Endothelial cell of umbilical vein (primary cell): ENCODE measurements around the gene CNPY1. TPM values are rescaled to one million over a fixed set of nuclear protein-coding genes. Genes with fewer than 3 reads are reported as not detected.

Experiments used
- BruUV-seq: library from RNA; stranded (reverse); fragments of 400-500 nt; replicated peaks from 2 replicates; lab custom pipeline; 2021; lab: Mats Ljungman, UMichigan
- CTCF ChIA-PET: fragments of 300-600, 350-600 bp; sonication (Branson Sonifier 250); formaldehyde crosslinking; loops from one replicate; lab custom pipeline; 2021; ENCODE audit warnings: antibody characterized with exemption, inconsistent platforms; lab: Charles Lee
- POLR2A ChIA-PET: fragments of 300-600, 350-600 bp; sonication (Branson Sonifier 250); formaldehyde crosslinking; loops from one replicate; lab custom pipeline; 2021; ENCODE audit warnings: antibody characterized with exemption, inconsistent platforms; lab: Charles Lee
- DNase-seq: peaks from one replicate; pipeline ENCODE4 v3.0.0-alpha.2; 2011; ENCODE audit warnings: low read depth, low spot score
- FAIRE-seq: peaks from 2 replicates; lab custom pipeline; 2011; peaks lifted over from hg19 to GRCh38; lab: Jason Lieb, UNC
- H2AFZ ChIP-seq: 2 replicates; pipeline ENCODE4 v1.6.0; 2012; ENCODE audit warnings: low read depth, low read length, control low read depth, inconsistent platforms
- H3K27ac ChIP-seq: 2 replicates; pipeline ENCODE4 v1.5.1; 2011; ENCODE audit warnings: low read depth, mild to moderate bottlenecking, control low read depth, low read length, moderate library complexity; ENCODE audit not compliant: insufficient read depth
- H3K27me3 ChIP-seq, 2 experiments: 2 replicates each; pipeline versions ENCODE4 v1.6.0 to v1.6.1; 2011; ENCODE audit warnings: low read length in 2 of 2, mixed read lengths in 1 of 2; ENCODE audit not compliant: control insufficient read depth in 2 of 2, insufficient read depth in 2 of 2
- H3K36me3 ChIP-seq, 2 experiments: 2 replicates in 1 of 2; 3 replicates in 1 of 2; pipeline ENCODE4 v1.5.1; 2011; ENCODE audit warnings: low read length in 2 of 2, mild to moderate bottlenecking in 1 of 2, moderate library complexity in 1 of 2; ENCODE audit not compliant: control insufficient read depth in 2 of 2, insufficient read depth in 2 of 2; ENCODE audit errors: extremely low read depth in 1 of 2
- H3K4me1 ChIP-seq: 3 replicates; pipeline ENCODE4 v1.5.1; 2011; ENCODE audit warnings: mild to moderate bottlenecking, low read length; ENCODE audit not compliant: control insufficient read depth, insufficient read depth; ENCODE audit errors: extremely low read depth
- H3K4me2 ChIP-seq: 2 replicates; pipeline ENCODE4 v1.6.1; 2011; ENCODE audit warnings: low read length, control low read depth, mixed read lengths; ENCODE audit not compliant: insufficient read depth
- H3K4me3 ChIP-seq, 3 experiments: fragments of 200-600 bp in 1 of 3; sonication (generic), shearing (Covaris generic) in 1 of 3; replicated peaks in 1 of 3; 2 replicates each; pipeline ENCODE4 v1.5.1; 2011 to 2016; ENCODE audit warnings: control low read depth in 3 of 3, low read length in 3 of 3, mild to moderate bottlenecking in 2 of 3, inconsistent platforms in 1 of 3, low read depth in 1 of 3, moderate library complexity in 1 of 3; ENCODE audit not compliant: insufficient read depth in 1 of 3
- H3K79me2 ChIP-seq: 2 replicates; pipeline ENCODE4 v1.6.0; 2012; ENCODE audit warnings: low read length, inconsistent platforms; ENCODE audit not compliant: control insufficient read depth, insufficient read depth
- H3K9ac ChIP-seq: replicated peaks from 2 replicates; pipeline ENCODE3; 2011; ENCODE audit warnings: low read length, control low read depth; ENCODE audit not compliant: insufficient read depth; ENCODE audit errors: extremely low read depth
- H3K9me1 ChIP-seq: replicated peaks from 3 replicates; pipeline ENCODE4 v1.6.0; 2011; ENCODE audit warnings: mild to moderate bottlenecking, low read length; ENCODE audit not compliant: control insufficient read depth, insufficient read depth; ENCODE audit errors: extremely low read depth
- H3K9me3 ChIP-seq: replicated peaks from 2 replicates; pipeline ENCODE4 v1.5.1; 2012; ENCODE audit warnings: low read length, inconsistent platforms; ENCODE audit not compliant: control insufficient read depth, insufficient read depth
- H4K20me1 ChIP-seq: replicated peaks from 2 replicates; pipeline ENCODE3; 2011; ENCODE audit warnings: mild to moderate bottlenecking, low read length; ENCODE audit not compliant: control insufficient read depth, insufficient read depth; ENCODE audit errors: extremely low read depth
- EZH2 ChIP-seq: IDR thresholded peaks from 2 replicates; pipeline ENCODE4 v1.6.1; 2012; ENCODE audit warnings: borderline replicate concordance, low read depth, mild to moderate bottlenecking, moderate library complexity, low read length, inconsistent platforms; ENCODE audit not compliant: severe bottlenecking
- FOS ChIP-seq: IDR thresholded peaks from 2 replicates; pipeline ENCODE4 v1.6.1; 2011; ENCODE audit warnings: mild to moderate bottlenecking, low read length, moderate library complexity, borderline replicate concordance; ENCODE audit not compliant: insufficient read depth
- GATA2 ChIP-seq: IDR thresholded peaks from 2 replicates; pipeline ENCODE4 v1.7.0; 2011; ENCODE audit warnings: low read depth, mild to moderate bottlenecking, moderate library complexity, mixed read lengths, low read length; ENCODE audit not compliant: insufficient read length, insufficient read depth
- JUN ChIP-seq: IDR thresholded peaks from 2 replicates; pipeline ENCODE4 v1.6.1; 2011; ENCODE audit warnings: borderline replicate concordance, low read depth; ENCODE audit not compliant: insufficient read length, insufficient read depth
- MYC ChIP-seq: IDR thresholded peaks from one replicate; pipeline ENCODE4 v1.6.1; 2011; ENCODE audit warnings: mild to moderate bottlenecking, low read depth, low read length
- POLR2A ChIP-seq: IDR thresholded peaks from 2 replicates; pipeline ENCODE4 v1.6.1; 2012; ENCODE audit warnings: low read depth, mild to moderate bottlenecking, control low read depth, low read length
- POLR2AphosphoS5 ChIP-seq: IDR thresholded peaks from 2 replicates; pipeline ENCODE4 v1.6.1; 2012; ENCODE audit warnings: low read depth, mild to moderate bottlenecking, control low read depth, low read length, moderate library complexity; ENCODE audit not compliant: insufficient read depth
- dilution Hi-C: fragments of 300-500 bp; cut with MboI; formaldehyde crosslinking; loops from one replicate; pipeline ENCODE4 v1.15.0; 2019; ENCODE audit warnings: low sequenced_read_pairs; ENCODE audit not compliant: extremely low pct_ligation_motif_present
- intact Hi-C: fragments of 100-400 bp; cut with micrococcal nuclease; formaldehyde crosslinking; loops from one replicate; pipeline ENCODE4 v1.10.0; 2022
- polyA plus RNA-seq, 4 experiments: library from polyadenylated mRNA; depleted of rRNA in 3 of 4; stranded (reverse) in 3 of 4; unstranded in 1 of 4; fragments of >200 nt; gene quantifications; 2 replicates each; pipeline versions ENCODE4 v1.2.1 to v1.2.3, GENCODE V29; 2011 to 2012; ENCODE audit warnings: missing spikeins in 1 of 4
- total RNA-seq: library from RNA; stranded (reverse); gene quantifications from 2 replicates; pipeline ENCODE4 v1.2.3, GENCODE V29; 2021
- TF ChIP-seq, protein P1 (sequence below): IDR thresholded peaks from 2 replicates; pipeline ENCODE4 v1.6.1; 2011; ENCODE audit not compliant: insufficient read depth, insufficient read length
- TF ChIP-seq, protein P2 (sequence below), 2 donors: IDR thresholded peaks; 1 replicate in 1 of 2; 2 replicates in 1 of 2; pipeline ENCODE4 v1.5.1; 2011; ENCODE audit warnings: low read length in 2 of 2, mild to moderate bottlenecking in 2 of 2, moderate library complexity in 2 of 2, control low read depth in 1 of 2, inconsistent platforms in 1 of 2, low read depth in 1 of 2; ENCODE audit not compliant: insufficient read depth in 1 of 2; ENCODE audit errors: extremely low read depth in 1 of 2

CNPY1 gene
- total and polyA plus RNA-seq, 2 donors (not counting 3 experiments of a cell fraction or from before 2014, with no cell fraction given): not detected

DNA sequence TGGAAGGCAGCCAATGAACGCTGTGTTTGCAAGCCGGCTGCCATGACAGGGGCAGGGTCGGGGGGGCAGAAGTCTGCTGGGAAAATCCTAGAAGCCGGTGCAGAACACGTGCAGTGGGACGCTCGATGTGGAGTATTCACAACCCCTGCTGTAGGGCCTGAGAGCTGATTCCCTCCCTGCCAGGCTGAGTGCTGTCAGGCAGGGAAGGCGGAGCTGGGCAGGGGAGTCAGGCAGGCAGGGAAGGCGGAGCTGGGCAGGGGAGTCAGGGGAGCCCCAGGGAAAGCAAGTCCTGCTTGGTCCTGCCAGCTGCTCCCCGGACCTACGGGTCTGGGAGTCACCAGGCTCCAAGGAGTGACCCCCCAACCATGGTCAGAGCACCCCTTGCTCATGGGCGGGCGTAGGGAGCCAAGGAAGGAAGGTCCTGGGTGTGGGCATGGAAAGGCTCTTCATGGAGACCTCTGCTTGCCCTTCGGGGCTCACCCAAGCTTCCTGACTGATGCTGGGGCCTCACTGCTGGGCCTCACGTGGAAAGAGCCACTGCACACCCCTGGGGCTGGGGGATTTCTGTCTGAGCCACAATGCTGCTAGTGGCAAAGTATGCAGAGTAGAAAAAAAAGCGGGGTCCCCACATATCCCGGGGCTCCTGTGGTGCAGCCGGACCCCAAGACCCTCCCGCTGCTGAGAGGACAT is 4.2 kb downstream of the CNPY1 start:
- Histone ChIP-seq H3K4me2 (no peak overlapping the region), H3K9me1 (no peaks in the 10 kb centered on the region), H3K4me1 (no peaks in the 10 kb centered on the region), H3K9ac (no peak overlapping the region), H3K27ac (no peak overlapping the region), H2AFZ (no peak overlapping the region), H3K79me2 (no peaks in the 10 kb centered on the region), H3K4me3 (no peak overlapping the region), H4K20me1 (no peaks in the 10 kb centered on the region), H3K27me3 (no peaks in the 10 kb centered on the region), H3K36me3 (no peaks in the 10 kb centered on the region), H3K9me3 (no peaks in the 10 kb centered on the region)
- FAIRE-seq (no peak), DNase-seq (no peak)
- BruUV-seq: no TSS peak
- no peak for TF ChIP-seq POLR2A
- TF ChIP-seq FOS: no peak
- TF ChIP-seq, protein P1, sequence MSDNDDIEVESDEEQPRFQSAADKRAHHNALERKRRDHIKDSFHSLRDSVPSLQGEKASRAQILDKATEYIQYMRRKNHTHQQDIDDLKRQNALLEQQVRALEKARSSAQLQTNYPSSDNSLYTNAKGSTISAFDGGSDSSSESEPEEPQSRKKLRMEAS: no peak
- no peak for TF ChIP-seq GATA2
- TF ChIP-seq EZH2: no peak
- TF ChIP-seq POLR2AphosphoS5: no peak
- no peak for TF ChIP-seq JUN
- TF ChIP-seq, protein P2, sequence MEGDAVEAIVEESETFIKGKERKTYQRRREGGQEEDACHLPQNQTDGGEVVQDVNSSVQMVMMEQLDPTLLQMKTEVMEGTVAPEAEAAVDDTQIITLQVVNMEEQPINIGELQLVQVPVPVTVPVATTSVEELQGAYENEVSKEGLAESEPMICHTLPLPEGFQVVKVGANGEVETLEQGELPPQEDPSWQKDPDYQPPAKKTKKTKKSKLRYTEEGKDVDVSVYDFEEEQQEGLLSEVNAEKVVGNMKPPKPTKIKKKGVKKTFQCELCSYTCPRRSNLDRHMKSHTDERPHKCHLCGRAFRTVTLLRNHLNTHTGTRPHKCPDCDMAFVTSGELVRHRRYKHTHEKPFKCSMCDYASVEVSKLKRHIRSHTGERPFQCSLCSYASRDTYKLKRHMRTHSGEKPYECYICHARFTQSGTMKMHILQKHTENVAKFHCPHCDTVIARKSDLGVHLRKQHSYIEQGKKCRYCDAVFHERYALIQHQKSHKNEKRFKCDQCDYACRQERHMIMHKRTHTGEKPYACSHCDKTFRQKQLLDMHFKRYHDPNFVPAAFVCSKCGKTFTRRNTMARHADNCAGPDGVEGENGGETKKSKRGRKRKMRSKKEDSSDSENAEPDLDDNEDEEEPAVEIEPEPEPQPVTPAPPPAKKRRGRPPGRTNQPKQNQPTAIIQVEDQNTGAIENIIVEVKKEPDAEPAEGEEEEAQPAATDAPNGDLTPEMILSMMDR (IDR thresholded peaks at IDR 0.05; ENCODE audit: extremely low read depth in 1 of 2, insufficient read depth in 1 of 2, low read depth in 1 of 2, low read length in 2 of 2): no peak
- no peak for TF ChIP-seq MYC
- ChIA-PET POLR2A (no interaction called here), CTCF (no interaction called here)
- dilution Hi-C loops: no loop called here
- intact Hi-C loops: no loop called here
